Upper lobe of left lung (tissue), 4 donors: Measurements from ENCODE around the gene RELL1.

ENCODE experiments used
- CTCF ChIP-seq, 6 experiments: fragments of 450-650 bp in 4 of 6; fragments of 200-600 bp in 2 of 6; sonication (generic) in 2 of 6; IDR thresholded peaks; one replicate each; pipeline ENCODE4 v1.5.1; 2016 to 2019; ENCODE audit warnings: antibody characterized with exemption in 6 of 6
- POLR2A ChIP-seq, 4 donors: fragments of 450-650 bp; IDR thresholded peaks; one replicate each; pipeline ENCODE4 v1.5.1; 2016 to 2017; ENCODE audit warnings: antibody characterized with exemption in 4 of 4, mild to moderate bottlenecking in 2 of 4

GRCh38 chr4:37646247-37646646, 39.9 kb downstream of the RELL1 start:
- TF ChIP-seq CTCF (IDR thresholded peaks at IDR 0.05) (no peak), POLR2A (IDR thresholded peaks at IDR 0.05) (no peak)
